Ishikawa (cell line): ENCODE data around the gene ENG.

Experiments used
- CEBPB ChIP-seq: IDR thresholded peaks from 2 replicates; pipeline ENCODE4 v1.6.1; 2012
- CREB1 ChIP-seq: IDR thresholded peaks from 2 replicates; pipeline ENCODE4 v1.6.1; 2012; ENCODE audit warnings: low read depth
- EP300 ChIP-seq: IDR thresholded peaks from 2 replicates; pipeline ENCODE4 v1.6.1; 2012; ENCODE audit warnings: borderline replicate concordance
- FOXM1 ChIP-seq: IDR thresholded peaks from 2 replicates; pipeline ENCODE4 v1.6.1; 2012; ENCODE audit warnings: low read depth, borderline replicate concordance
- MAX ChIP-seq: IDR thresholded peaks from 2 replicates; pipeline ENCODE4 v1.6.1; 2012
- NFIC ChIP-seq: IDR thresholded peaks from 2 replicates; pipeline ENCODE4 v1.6.1; 2012
- RAD21 ChIP-seq: IDR thresholded peaks from 2 replicates; pipeline ENCODE4 v1.6.1; 2012; ENCODE audit warnings: low read depth
- REST ChIP-seq: IDR thresholded peaks from 2 replicates; pipeline ENCODE4 v1.6.1; 2012; ENCODE audit warnings: low read depth, mild to moderate bottlenecking
- TAF1 ChIP-seq: IDR thresholded peaks from 2 replicates; pipeline ENCODE4 v1.6.1; 2012; ENCODE audit warnings: low read depth, mild to moderate bottlenecking
- TCF12 ChIP-seq: IDR thresholded peaks from 2 replicates; pipeline ENCODE4 v1.6.1; 2012; ENCODE audit warnings: low read depth
- TEAD4 ChIP-seq: IDR thresholded peaks from 2 replicates; pipeline ENCODE4 v1.6.1; 2012
- USF1 ChIP-seq: IDR thresholded peaks from 2 replicates; pipeline ENCODE4 v1.6.1; 2012
- YY1 ChIP-seq: IDR thresholded peaks from 2 replicates; pipeline ENCODE4 v1.6.1; 2012; ENCODE audit warnings: low read depth
- ZBTB7A ChIP-seq: IDR thresholded peaks from 2 replicates; pipeline ENCODE4 v1.6.1; 2012; ENCODE audit warnings: low read depth

- TF ChIP-seq TEAD4 (no peak), MAX (no peak), CREB1 (no peak), CEBPB (no peak), FOXM1 (no peak), EP300 (no peak), REST (no peak), TAF1 (no peak), ZBTB7A (no peak), RAD21 (no peak), YY1 (no peak), TCF12 (no peak), USF1 (no peak), NFIC (no peak)
Observed at GRCh38 chr9:127812936-127813675, 41.4 kb downstream of the ENG start.
